ENCODE data around the gene MARCHF2.

Gene MARCHF2

DNA sequence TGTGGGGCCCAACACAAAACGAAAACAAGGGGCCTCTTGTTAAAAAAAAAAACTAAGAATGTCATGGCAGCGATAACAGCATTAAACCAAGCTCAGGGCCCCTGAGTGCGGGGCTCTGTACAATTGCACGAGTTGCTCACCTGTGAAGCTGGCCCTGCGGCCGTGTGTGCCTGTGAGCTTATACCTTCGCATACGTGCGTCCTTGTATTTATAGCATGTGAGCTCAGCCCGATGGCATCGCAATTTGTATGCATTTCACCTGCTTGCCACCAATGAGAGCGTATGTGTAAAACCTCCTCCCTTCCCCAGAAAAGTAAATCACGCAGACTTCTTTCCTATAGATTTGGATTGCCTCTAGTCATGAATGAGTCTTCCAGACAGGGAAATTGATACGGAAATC lies 48.8 kb downstream of the MARCHF2 start:
- H3K4me2 ChIP-seq (ENCODE audit: low read length): no peak overlapping the region
- H3K27me3 ChIP-seq (ENCODE audit: low read depth, low read length): no peaks in the 10 kb centered on the region
- H3K79me2 ChIP-seq (ENCODE audit: low read length): peaks cover 100% of the 10 kb centered on the region
- no peak overlapping the region for H3K9ac ChIP-seq (ENCODE audit: low read length)
- no peak overlapping the region for H3K27ac ChIP-seq (ENCODE audit: low read length)
- TF ChIP-seq CTCF (IDR thresholded peaks at IDR 0.05; ENCODE audit: low read depth, low read length) (no peak), EZH2phosphoT487 (IDR thresholded peaks at IDR 0.05; ENCODE audit: low read depth) (no peak)
- no peak overlapping the region for H2AFZ ChIP-seq (ENCODE audit: low read depth, low read length)
- no peak overlapping the region for H3K4me3 ChIP-seq (ENCODE audit: low read length)
- peaks cover 96% of the 10 kb centered on the region for H4K20me1 ChIP-seq (ENCODE audit: insufficient read depth, low read length)
- H3K9me3 ChIP-seq (ENCODE audit: insufficient read depth, low read length): no peaks in the 10 kb centered on the region
- peaks cover 43% of the 10 kb centered on the region for H3K4me1 ChIP-seq (ENCODE audit: low read length)
- H3K36me3 ChIP-seq (replicated peaks; ENCODE audit: low read depth, low read length): peaks cover 83% of the 10 kb centered on the region

DNA sequence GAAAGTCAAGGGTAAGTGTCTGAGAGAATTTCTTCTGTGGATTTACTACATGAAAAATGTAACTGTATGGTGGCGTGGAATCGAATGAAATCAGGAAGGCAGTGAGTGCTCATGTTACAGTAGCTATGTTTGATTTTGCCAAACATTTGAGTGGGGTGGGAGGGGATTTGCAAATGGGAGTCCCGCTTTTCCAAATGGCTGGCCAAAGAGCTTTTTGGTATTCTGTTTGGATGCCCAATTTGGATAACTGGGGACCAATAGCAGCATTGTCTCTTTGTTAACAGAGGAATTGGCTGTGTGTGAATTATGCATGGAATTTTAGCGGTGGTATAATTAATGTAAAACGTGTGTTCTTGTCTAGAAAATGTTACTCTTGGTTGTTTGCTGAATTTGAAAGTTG lies 49.5 kb downstream of the MARCHF2 start:
- H3K4me2 ChIP-seq (ENCODE audit: low read length): no peak overlapping the region
- H3K4me1 ChIP-seq (ENCODE audit: low read length): peaks cover 36% of the 10 kb centered on the region
- no peak overlapping the region for H3K4me3 ChIP-seq (ENCODE audit: low read length)
- peaks cover 96% of the 10 kb centered on the region for H4K20me1 ChIP-seq (ENCODE audit: insufficient read depth, low read length)
- no peak overlapping the region for H3K9ac ChIP-seq (ENCODE audit: low read length)
- no peaks in the 10 kb centered on the region for H3K9me3 ChIP-seq (ENCODE audit: insufficient read depth, low read length)
- H3K27me3 ChIP-seq (ENCODE audit: low read depth, low read length): no peaks in the 10 kb centered on the region
- no peak overlapping the region for H2AFZ ChIP-seq (ENCODE audit: low read depth, low read length)
- peaks cover 100% of the 10 kb centered on the region for H3K79me2 ChIP-seq (ENCODE audit: low read length)
- H3K36me3 ChIP-seq (replicated peaks; ENCODE audit: low read depth, low read length): peaks cover 83% of the 10 kb centered on the region
- TF ChIP-seq EZH2phosphoT487 (IDR thresholded peaks at IDR 0.05; ENCODE audit: low read depth) (no peak), CTCF (IDR thresholded peaks at IDR 0.05; ENCODE audit: low read depth, low read length) (no peak)
- H3K27ac ChIP-seq (ENCODE audit: low read length): no peak overlapping the region

DNA sequence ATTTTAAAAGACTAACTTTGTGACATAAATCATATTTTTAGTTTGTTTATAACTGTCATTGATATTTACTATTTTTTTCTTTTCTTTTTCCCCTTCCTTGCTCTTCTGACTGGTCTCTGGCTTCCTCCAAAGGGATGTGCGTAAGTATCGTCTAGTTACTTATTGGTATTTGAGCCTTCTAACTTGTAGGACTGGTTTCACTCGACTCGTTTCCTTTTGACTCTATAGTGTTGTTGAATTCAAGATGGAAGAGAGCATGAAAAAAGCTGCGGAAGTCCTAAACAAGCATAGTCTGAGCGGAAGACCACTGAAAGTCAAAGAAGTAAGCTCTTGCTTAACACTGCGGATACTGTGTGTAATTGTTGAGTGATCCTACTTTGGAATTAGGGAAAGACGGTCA lies 50.3 kb downstream of the MARCHF2 start:
- peaks cover 94% of the 10 kb centered on the region for H4K20me1 ChIP-seq (ENCODE audit: insufficient read depth, low read length)
- no peak overlapping the region for H3K4me2 ChIP-seq (ENCODE audit: low read length)
- no peaks in the 10 kb centered on the region for H3K9me3 ChIP-seq (ENCODE audit: insufficient read depth, low read length)
- TF ChIP-seq CTCF (IDR thresholded peaks at IDR 0.05; ENCODE audit: low read depth, low read length) (no peak), EZH2phosphoT487 (IDR thresholded peaks at IDR 0.05; ENCODE audit: low read depth) (no peak)
- peaks cover 30% of the 10 kb centered on the region for H3K4me1 ChIP-seq (ENCODE audit: low read length)
- no peak overlapping the region for H3K4me3 ChIP-seq (ENCODE audit: low read length)
- H3K27me3 ChIP-seq (ENCODE audit: low read depth, low read length): no peaks in the 10 kb centered on the region
- H2AFZ ChIP-seq (ENCODE audit: low read depth, low read length): no peak overlapping the region
- H3K79me2 ChIP-seq (ENCODE audit: low read length): peaks cover 100% of the 10 kb centered on the region
- no peak overlapping the region for H3K27ac ChIP-seq (ENCODE audit: low read length)
- no peak overlapping the region for H3K9ac ChIP-seq (ENCODE audit: low read length)
- H3K36me3 ChIP-seq (replicated peaks; ENCODE audit: low read depth, low read length): peaks cover 83% of the 10 kb centered on the region

DNA sequence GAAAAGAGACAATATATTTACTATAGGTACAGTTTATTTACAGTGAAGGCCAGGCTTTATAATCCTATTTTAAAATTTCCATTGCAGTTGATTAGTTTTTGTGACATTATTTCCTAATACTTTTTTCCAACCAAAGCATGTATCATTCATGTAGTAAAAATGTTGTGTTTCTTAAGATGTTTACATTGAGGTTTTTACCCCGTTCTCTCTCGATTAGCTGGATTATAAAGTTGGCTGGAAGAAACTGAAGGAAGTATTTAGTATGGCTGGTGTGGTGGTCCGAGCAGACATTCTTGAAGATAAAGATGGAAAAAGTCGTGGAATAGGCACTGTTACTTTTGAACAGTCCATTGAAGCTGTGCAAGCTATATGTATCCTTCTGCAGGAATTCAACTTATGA lies 52.9 kb downstream of the MARCHF2 start:
- Histone ChIP-seq H3K4me1 (ENCODE audit: low read length) (peaks cover 24% of the 10 kb centered on the region), H3K9me3 (ENCODE audit: insufficient read depth, low read length) (no peaks in the 10 kb centered on the region), H3K27ac (ENCODE audit: low read length) (no peak overlapping the region), H3K4me3 (ENCODE audit: low read length) (no peak overlapping the region), H3K9ac (ENCODE audit: low read length) (no peak overlapping the region), H3K79me2 (ENCODE audit: low read length) (peaks cover 100% of the 10 kb centered on the region), H4K20me1 (ENCODE audit: insufficient read depth, low read length) (peaks cover 90% of the 10 kb centered on the region), H3K36me3 (replicated peaks; ENCODE audit: low read depth, low read length) (peaks cover 89% of the 10 kb centered on the region), H3K27me3 (ENCODE audit: low read depth, low read length) (no peaks in the 10 kb centered on the region), H2AFZ (ENCODE audit: low read depth, low read length) (no peak overlapping the region), H3K4me2 (ENCODE audit: low read length) (no peak overlapping the region)
- TF ChIP-seq CTCF (IDR thresholded peaks at IDR 0.05; ENCODE audit: low read depth, low read length): no peak
- no peak for TF ChIP-seq EZH2phosphoT487 (IDR thresholded peaks at IDR 0.05; ENCODE audit: low read depth)

All from OCI-LY3 (cell line).